Measurements from ENCODE around the gene CKM. TPM values are rescaled to one million over a fixed set of nuclear protein-coding genes. Genes with fewer than 3 reads are reported as not detected.

The CKM gene
- total and polyA plus RNA-seq, 10 of the 15 experiments (the other 5 are each of a cell fraction or from before 2014, with no cell fraction given), result 0.08 to 0.14 (median 0.13) TPM; not detected in 5

GRCh38 chr19:45356760-45357444 lies 34.2 kb upstream of the CKM start (continued):
- TF ChIP-seq, protein P1, sequence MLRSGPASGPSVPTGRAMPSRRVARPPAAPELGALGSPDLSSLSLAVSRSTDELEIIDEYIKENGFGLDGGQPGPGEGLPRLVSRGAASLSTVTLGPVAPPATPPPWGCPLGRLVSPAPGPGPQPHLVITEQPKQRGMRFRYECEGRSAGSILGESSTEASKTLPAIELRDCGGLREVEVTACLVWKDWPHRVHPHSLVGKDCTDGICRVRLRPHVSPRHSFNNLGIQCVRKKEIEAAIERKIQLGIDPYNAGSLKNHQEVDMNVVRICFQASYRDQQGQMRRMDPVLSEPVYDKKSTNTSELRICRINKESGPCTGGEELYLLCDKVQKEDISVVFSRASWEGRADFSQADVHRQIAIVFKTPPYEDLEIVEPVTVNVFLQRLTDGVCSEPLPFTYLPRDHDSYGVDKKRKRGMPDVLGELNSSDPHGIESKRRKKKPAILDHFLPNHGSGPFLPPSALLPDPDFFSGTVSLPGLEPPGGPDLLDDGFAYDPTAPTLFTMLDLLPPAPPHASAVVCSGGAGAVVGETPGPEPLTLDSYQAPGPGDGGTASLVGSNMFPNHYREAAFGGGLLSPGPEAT (IDR thresholded peaks at IDR 0.05; ENCODE audit: low read depth), result no peak
- TF ChIP-seq WRNIP1 (IDR thresholded peaks at IDR 0.05; ENCODE audit: borderline replicate concordance, low read depth, low read length), result no peak
- no peak for TF ChIP-seq SREBF1 (IDR thresholded peaks at IDR 0.05; ENCODE audit: low read length)
- no peak for TF ChIP-seq ZNF274 (IDR thresholded peaks at IDR 0.05; ENCODE audit: insufficient read depth, insufficient read length)
- TF ChIP-seq BMI1 (IDR thresholded peaks at IDR 0.05; ENCODE audit: borderline replicate concordance), result no peak
- no peak for TF ChIP-seq MAX (IDR thresholded peaks at IDR 0.05; ENCODE audit: low read depth, low read length)
- no peak for TF ChIP-seq PRDM15 (CRISPR knock-in tag; IDR thresholded peaks at IDR 0.05)
- TF ChIP-seq MLLT1 (IDR thresholded peaks at IDR 0.05), result no peak
- no peak for TF ChIP-seq NFYB (IDR thresholded peaks at IDR 0.05; ENCODE audit: insufficient read depth, low read depth, low read length)
- no peak for TF ChIP-seq MYB (IDR thresholded peaks at IDR 0.05; ENCODE audit: borderline replicate concordance, low read depth, low read length)
